Naive thymus-derived CD4-positive, alpha-beta T cell (primary cell): ENCODE results near the gene CYP2A13. TPM values are rescaled to one million over a fixed set of nuclear protein-coding genes. Genes with fewer than 3 reads are reported as not detected.

Experiments
- polyA plus RNA-seq, 2 donors: library from polyadenylated mRNA; unstranded; fragments of 300-500 nt; fragmentation: Illumina TruSeq; gene quantifications; one replicate each; pipeline ENCODE4 v1.2.3, GENCODE V29; 2021
- total RNA-seq, 6 experiments: library from RNA in 5 of 6; stranded (reverse) in 5 of 6; gene quantifications; 1 replicate in 5 of 6; 2 replicates in 1 of 6; pipeline ENCODE4 v1.2.3 and lab custom pipeline; 2021 to 2026

Gene CYP2A13
- total and polyA plus RNA-seq, 7 experiments from 2014 or later, result not detected

Other genes with a start within 250 kb of the CYP2A13 start
- gene CYP2A6, start 238.0 kb upstream of the CYP2A13 start, total RNA-seq, result under 1 TPM in 3 of 5 experiments, not detected in 2; 0.19 to 0.43 (median 0.27) TPM
- gene CYP2A6, start 238.0 kb upstream of the CYP2A13 start, polyA plus RNA-seq, result not detected
- gene CYP2A7, start 206.2 kb upstream of the CYP2A13 start, total RNA-seq, result not detected
- gene CYP2A7, start 206.2 kb upstream of the CYP2A13 start, polyA plus RNA-seq, result not detected
- gene CYP2B6, start 97.2 kb upstream of the CYP2A13 start, total RNA-seq, result not detected
- gene CYP2B6, start 97.2 kb upstream of the CYP2A13 start, polyA plus RNA-seq, result not detected
- 1 to 10 TPM in 1 of 5 experiments, under 1 TPM in 2, not detected in 2; 0.32 to 1.1 (median 0.96) TPM for gene CYP2F1, start 26.0 kb downstream of the CYP2A13 start, total RNA-seq
- not detected for gene CYP2F1, start 26.0 kb downstream of the CYP2A13 start, polyA plus RNA-seq
- gene CYP2S1, start 104.8 kb downstream of the CYP2A13 start, total RNA-seq, result 1 to 10 TPM in 2 of 5 experiments, under 1 TPM in 3; 0.24 to 4.1 (median 0.74) TPM
- gene CYP2S1, start 104.8 kb downstream of the CYP2A13 start, polyA plus RNA-seq, result not detected
- gene AXL, start 130.8 kb downstream of the CYP2A13 start, total RNA-seq, result under 1 TPM in 4 of 5 experiments, not detected in 1; 0.12 to 0.54 (median 0.35) TPM
- under 1 TPM; 0.16 to 0.19 TPM for gene AXL, start 130.8 kb downstream of the CYP2A13 start, polyA plus RNA-seq
- 100 to 1,000 TPM; 253 to 319 (median 280) TPM for gene HNRNPUL1, start 175.9 kb downstream of the CYP2A13 start, total RNA-seq
- gene HNRNPUL1, start 175.9 kb downstream of the CYP2A13 start, polyA plus RNA-seq, result 10 to 100 TPM; 51.4 to 81.6 TPM
- 10 to 100 TPM; 35.9 to 56.5 (median 49.1) TPM for gene CCDC97, start 221.7 kb downstream of the CYP2A13 start, total RNA-seq
- 10 to 100 TPM; 22.3 to 27.6 TPM for gene CCDC97, start 221.7 kb downstream of the CYP2A13 start, polyA plus RNA-seq